Parathyroid adenoma (tissue), 2 donors: ENCODE data around the gene PARP8.

Experiments used
- H2AFZ ChIP-seq: fragments of 300-600 bp; sonication (generic); one replicate; pipeline ENCODE4 v1.7.0; 2017; ENCODE audit warnings: antibody characterized with exemption, mild to moderate bottlenecking
- H3K27ac ChIP-seq: fragments of 300-600 bp; sonication (generic); one replicate; pipeline ENCODE4 v1.7.0; 2017
- H3K27me3 ChIP-seq: fragments of 300-600 bp; sonication (generic); one replicate; pipeline ENCODE4 v1.7.0; 2017; ENCODE audit warnings: low read length; ENCODE audit not compliant: control insufficient read depth, insufficient read depth
- H3K36me3 ChIP-seq: fragments of 300-600 bp; sonication (generic); one replicate; pipeline ENCODE4 v1.7.0; 2017; ENCODE audit warnings: low read length; ENCODE audit not compliant: control insufficient read depth, insufficient read depth
- H3K4me1 ChIP-seq: fragments of 300-600 bp; sonication (generic); one replicate; pipeline ENCODE4 v1.7.0; 2017; ENCODE audit warnings: control low read depth
- H3K4me2 ChIP-seq: fragments of 300-600 bp; sonication (generic); one replicate; pipeline ENCODE4 v1.7.0; 2017; ENCODE audit warnings: low read length
- H3K4me3 ChIP-seq: fragments of 300-600 bp; sonication (generic); one replicate; pipeline ENCODE4 v1.7.0; 2017; ENCODE audit warnings: low read depth, low read length
- H3K79me2 ChIP-seq: fragments of 300-600 bp; sonication (generic); one replicate; pipeline ENCODE4 v1.7.0; 2017; ENCODE audit warnings: control low read depth
- H3K9ac ChIP-seq: fragments of 300-600 bp; sonication (generic); one replicate; pipeline ENCODE4 v1.7.0; 2017; ENCODE audit warnings: mild to moderate bottlenecking
- H3K9me3 ChIP-seq: fragments of 300-600 bp; sonication (generic); one replicate; pipeline ENCODE4 v1.7.0; 2017; ENCODE audit warnings: low read length; ENCODE audit not compliant: control insufficient read depth
- CTCF ChIP-seq: fragments of 300-600 bp; sonication (generic); IDR thresholded peaks from one replicate; pipeline ENCODE4 v1.7.0; 2017; ENCODE audit warnings: antibody characterized with exemption, mild to moderate bottlenecking
- donor health status: primary hyperparathyroidism.

PARP8 gene

GRCh38 chr5:50712479-50712878 is 46.0 kb downstream of the PARP8 start:
- no peak overlapping the region for H3K27ac ChIP-seq
- H3K9me3 ChIP-seq: no peaks in the 10 kb centered on the region
- H3K4me3 ChIP-seq: no peak overlapping the region
- peaks cover 31% of the 10 kb centered on the region for H3K79me2 ChIP-seq
- H3K27me3 ChIP-seq: no peaks in the 10 kb centered on the region
- H3K4me1 ChIP-seq: peaks cover 23% of the 10 kb centered on the region
- no peak overlapping the region for H2AFZ ChIP-seq
- TF ChIP-seq CTCF: no peak
- no peak overlapping the region for H3K4me2 ChIP-seq
- H3K9ac ChIP-seq: no peak overlapping the region
- H3K36me3 ChIP-seq: no peaks in the 10 kb centered on the region

GRCh38 chr5:50715001-50715400 is 48.6 kb downstream of the PARP8 start:
- Histone ChIP-seq H3K27ac (no peak overlapping the region), H3K36me3 (no peaks in the 10 kb centered on the region), H3K27me3 (no peaks in the 10 kb centered on the region), H3K79me2 (peaks cover 34% of the 10 kb centered on the region), H3K4me1 (peaks cover 17% of the 10 kb centered on the region), H3K4me3 (no peak overlapping the region), H3K9me3 (no peaks in the 10 kb centered on the region), H3K4me2 (no peak overlapping the region), H2AFZ (no peak overlapping the region), H3K9ac (no peak overlapping the region)
- TF ChIP-seq CTCF: no peak

GRCh38 chr5:50716134-50716533 is 49.7 kb downstream of the PARP8 start:
- Histone ChIP-seq H3K4me3 (no peak overlapping the region), H3K36me3 (no peaks in the 10 kb centered on the region), H2AFZ (no peak overlapping the region), H3K27me3 (no peaks in the 10 kb centered on the region), H3K9me3 (no peaks in the 10 kb centered on the region), H3K4me2 (no peak overlapping the region), H3K9ac (no peak overlapping the region), H3K27ac (no peak overlapping the region), H3K79me2 (peaks cover 29% of the 10 kb centered on the region), H3K4me1 (peaks cover 11% of the 10 kb centered on the region)
- TF ChIP-seq CTCF: no peak

GRCh38 chr5:50717651-50718050 is 51.2 kb downstream of the PARP8 start:
- Histone ChIP-seq H3K27me3 (no peaks in the 10 kb centered on the region), H3K9me3 (no peaks in the 10 kb centered on the region), H3K27ac (no peak overlapping the region), H2AFZ (no peak overlapping the region), H3K36me3 (no peaks in the 10 kb centered on the region), H3K9ac (no peak overlapping the region), H3K79me2 (peaks cover 23% of the 10 kb centered on the region), H3K4me2 (no peak overlapping the region), H3K4me3 (no peak overlapping the region), H3K4me1 (peaks cover under 1% of the 10 kb centered on the region)
- no peak for TF ChIP-seq CTCF

- Histone ChIP-seq H3K9ac (no peak overlapping the region), H3K27me3 (no peaks in the 10 kb centered on the region), H3K36me3 (no peaks in the 10 kb centered on the region), H3K27ac (no peak overlapping the region), H3K4me2 (no peak overlapping the region), H3K79me2 (peaks cover 11% of the 10 kb centered on the region), H3K4me1 (no peaks in the 10 kb centered on the region), H3K9me3 (no peaks in the 10 kb centered on the region), H3K4me3 (no peak overlapping the region), H2AFZ (no peak overlapping the region)
- no peak for TF ChIP-seq CTCF
These were observed 53.7 kb downstream of the PARP8 start for GRCh38 chr5:50720061-50720710.
